Keratinocyte (primary cell): ENCODE results near the gene MPP2. TPM values are rescaled to one million over a fixed set of nuclear protein-coding genes. Genes with fewer than 3 reads are reported as not detected.

Experiments
- DNase-seq: peaks from one replicate; pipeline ENCODE4 v3.0.0-alpha.2; 2011; ENCODE audit warnings: low read depth, missing footprints, low spot score
- FAIRE-seq: peaks from 2 replicates; lab custom pipeline; 2011; peaks lifted over from hg19 to GRCh38; lab: Jason Lieb, UNC
- H2AFZ ChIP-seq: 2 replicates; pipeline ENCODE4 v1.6.0; 2012; ENCODE audit warnings: low read length, control low read depth, inconsistent platforms; ENCODE audit not compliant: control insufficient read depth
- H3K27ac ChIP-seq: 2 replicates; pipeline ENCODE4 v1.5.1; 2011; ENCODE audit warnings: low read length; ENCODE audit not compliant: control insufficient read depth, insufficient read depth
- H3K27me3 ChIP-seq: 3 replicates; pipeline ENCODE4 v1.6.0; 2011; ENCODE audit warnings: low read length; ENCODE audit not compliant: control insufficient read depth, insufficient read depth; ENCODE audit errors: extremely low read depth
- H3K36me3 ChIP-seq, 2 experiments: 2 replicates in 1 of 2; 3 replicates in 1 of 2; pipeline ENCODE4 v1.5.1; 2011; ENCODE audit warnings: low read length in 2 of 2, mild to moderate bottlenecking in 1 of 2; ENCODE audit not compliant: control insufficient read depth in 2 of 2, insufficient read depth in 2 of 2; ENCODE audit errors: extremely low read depth in 1 of 2
- H3K4me1 ChIP-seq: 3 replicates; pipeline ENCODE4 v1.5.1; 2011; ENCODE audit warnings: low read length; ENCODE audit not compliant: control insufficient read depth, insufficient read depth; ENCODE audit errors: extremely low read depth
- H3K4me2 ChIP-seq: 3 replicates; pipeline ENCODE4 v1.6.0; 2011; ENCODE audit warnings: low read depth, low read length; ENCODE audit not compliant: control insufficient read depth, insufficient read depth; ENCODE audit errors: extremely low read depth
- H3K4me3 ChIP-seq, 3 experiments: fragments of 200-600 bp in 1 of 3; sonication (generic) in 1 of 3; 2 replicates in 2 of 3; 3 replicates in 1 of 3; pipeline ENCODE4 v1.5.1; 2011 to 2016; ENCODE audit warnings: low read length in 3 of 3, mild to moderate bottlenecking in 3 of 3, control low read depth in 2 of 3, inconsistent platforms in 1 of 3, low read depth in 1 of 3, mixed read lengths in 1 of 3, mixed run types in 1 of 3, moderate library complexity in 1 of 3; ENCODE audit not compliant: control insufficient read depth in 2 of 3, insufficient read depth in 2 of 3; ENCODE audit errors: extremely low read depth in 1 of 3
- H3K79me2 ChIP-seq: 2 replicates; pipeline ENCODE4 v1.6.0; 2012; ENCODE audit warnings: low read length; ENCODE audit not compliant: control insufficient read depth, insufficient read depth
- H3K9ac ChIP-seq: 3 replicates; pipeline ENCODE4 v1.6.0; 2011; ENCODE audit warnings: low read length; ENCODE audit not compliant: control insufficient read depth, insufficient read depth; ENCODE audit errors: extremely low read depth
- H3K9me1 ChIP-seq: 3 replicates; pipeline ENCODE4 v1.6.0; 2011; ENCODE audit warnings: low read length; ENCODE audit not compliant: control insufficient read depth, insufficient read depth; ENCODE audit errors: extremely low read depth
- H3K9me3 ChIP-seq: 2 replicates; pipeline ENCODE4 v1.5.1; 2012; ENCODE audit warnings: low read depth, low read length; ENCODE audit not compliant: control insufficient read depth
- H4K20me1 ChIP-seq: 3 replicates; pipeline ENCODE4 v1.6.0; 2011; ENCODE audit warnings: low read length; ENCODE audit not compliant: control insufficient read depth, insufficient read depth; ENCODE audit errors: extremely low read depth
- CTCF ChIP-seq, 3 experiments: IDR thresholded peaks in 1 of 3; conservative IDR thresholded peaks in 1 of 3; optimal IDR thresholded peaks in 1 of 3; 2 replicates in 2 of 3; 3 replicates in 1 of 3; pipeline versions ENCODE3 to v1.5.1; 2011; ENCODE audit warnings: low read length in 3 of 3, mild to moderate bottlenecking in 3 of 3, moderate library complexity in 2 of 3, control low read depth in 1 of 3, inconsistent platforms in 1 of 3; ENCODE audit not compliant: insufficient read depth in 2 of 3; ENCODE audit errors: extremely low read depth in 1 of 3
- EZH2 ChIP-seq: IDR thresholded peaks from one replicate; pipeline ENCODE4 v1.6.1; 2012; ENCODE audit warnings: inconsistent platforms, mild to moderate bottlenecking, low read length, moderate library complexity
- dilution Hi-C: fragments of 300-500 bp; cut with MboI; formaldehyde crosslinking; loops from one replicate; pipeline ENCODE4 v1.7.0; 2020; ENCODE audit warnings: low sequenced_read_pairs; ENCODE audit not compliant: extremely low pct_ligation_motif_present
- polyA plus RNA-seq, 5 experiments: library from polyadenylated mRNA; depleted of rRNA in 3 of 5; stranded (reverse) in 3 of 5; stranded (forward) in 1 of 5; unstranded in 1 of 5; fragments of >200 nt; gene quantifications; 1 replicate in 1 of 5; 2 replicates in 3 of 5; 3 replicates in 1 of 5; pipeline versions ENCODE4 v1.2.1 to v1.2.3, GENCODE V29; 2011 to 2012; ENCODE audit warnings: missing spikeins in 2 of 5, low read depth in 1 of 5, low replicate concordance in 1 of 5

MPP2 gene
- polyA plus RNA-seq, 1 donor (not counting 4 experiments of a cell fraction or from before 2014, with no cell fraction given): 0.12 TPM

GRCh38 chr17:43900858-43901754 is 6.2 kb downstream of the MPP2 start:
- no peaks in the 10 kb centered on the region for H3K9me1 ChIP-seq
- no peak overlapping the region for H3K27ac ChIP-seq
- peak overlapping the region; percentile 73 for H3K4me2 ChIP-seq
- H3K27me3 ChIP-seq: peaks cover 42% of the 10 kb centered on the region
- FAIRE-seq (no peak), DNase-seq (no peak)
- TF ChIP-seq CTCF (optimal IDR thresholded peaks at IDR 0.05 in 1 of 3, IDR thresholded peaks at IDR 0.05 in 1 of 3, conservative IDR thresholded peaks at IDR 0.05 in 1 of 3; ENCODE audit: extremely low read depth in 1 of 3, insufficient read depth in 2 of 3, low read length in 3 of 3): no peak
- TF ChIP-seq EZH2: no peak
- no peaks in the 10 kb centered on the region for H3K79me2 ChIP-seq
- no peak overlapping the region for H3K9ac ChIP-seq
- H3K36me3 ChIP-seq: no peaks in the 10 kb centered on the region
- no peaks in the 10 kb centered on the region for H4K20me1 ChIP-seq
- H3K4me1 ChIP-seq: peaks cover 14% of the 10 kb centered on the region
- dilution Hi-C loops: no loop called here
- peak overlapping the region; percentile 40 for H2AFZ ChIP-seq
- no peaks in the 10 kb centered on the region for H3K9me3 ChIP-seq
- peak overlapping the region in 2 of 3 experiments; percentile 38 to 44 for H3K4me3 ChIP-seq

DNA sequence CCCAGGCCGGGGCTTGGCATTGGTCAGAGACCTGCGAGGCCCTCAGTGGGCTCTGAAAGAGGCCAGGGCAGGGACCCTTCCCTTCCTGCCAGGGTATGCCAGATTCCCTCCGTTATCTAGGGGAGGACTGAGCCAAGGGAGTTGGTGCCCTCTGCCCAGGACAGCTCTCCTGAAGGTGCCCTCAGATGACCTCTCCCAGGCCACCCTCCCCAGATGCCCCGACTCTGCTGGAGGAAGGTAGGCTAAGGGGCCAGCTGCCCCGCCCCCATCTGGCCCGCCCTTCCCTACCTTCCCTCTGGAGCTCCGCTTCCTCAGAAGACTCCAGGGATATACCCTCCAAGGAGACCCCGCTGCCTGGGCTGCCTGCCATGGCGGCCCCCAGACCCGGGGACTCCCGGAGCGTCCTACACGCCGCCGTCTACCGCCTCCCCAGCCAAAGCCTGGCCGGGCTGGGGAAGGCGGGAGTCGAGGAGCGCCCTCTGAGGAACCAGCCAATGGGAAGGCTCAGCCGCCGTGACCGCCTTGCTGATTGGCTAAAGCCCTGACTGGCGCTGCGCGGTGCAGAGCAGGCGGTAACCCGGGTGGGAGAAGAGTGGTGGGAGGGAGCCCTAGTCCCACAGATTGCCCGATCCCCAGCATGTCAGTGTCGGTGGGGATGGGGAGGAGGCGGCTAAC is 7.0 kb downstream of the MPP2 start:
- H2AFZ ChIP-seq: peak overlapping the region; percentile 40
- TF ChIP-seq EZH2 (no peak), CTCF (optimal IDR thresholded peaks at IDR 0.05 in 1 of 3, IDR thresholded peaks at IDR 0.05 in 1 of 3, conservative IDR thresholded peaks at IDR 0.05 in 1 of 3; ENCODE audit: extremely low read depth in 1 of 3, insufficient read depth in 2 of 3, low read length in 3 of 3) (no peak)
- H3K4me1 ChIP-seq: peaks cover 14% of the 10 kb centered on the region
- H3K9me3 ChIP-seq: no peaks in the 10 kb centered on the region
- no peaks in the 10 kb centered on the region for H3K79me2 ChIP-seq
- peaks cover 39% of the 10 kb centered on the region for H3K27me3 ChIP-seq
- dilution Hi-C loops: no loop called here
- DNase-seq: no peak
- no peaks in the 10 kb centered on the region for H3K36me3 ChIP-seq
- H3K4me2 ChIP-seq: peak overlapping the region; percentile 73
- H3K9ac ChIP-seq: no peak overlapping the region
- peak overlapping the region; percentile 24 to 44 (median 38) for H3K4me3 ChIP-seq
- FAIRE-seq: no peak
- H4K20me1 ChIP-seq: no peaks in the 10 kb centered on the region
- H3K27ac ChIP-seq: no peak overlapping the region
- no peaks in the 10 kb centered on the region for H3K9me1 ChIP-seq
